Neural progenitor cell (in vitro differentiated cells): Measurements from ENCODE around the gene BOLA3. TPM values are rescaled to one million over a fixed set of nuclear protein-coding genes. Genes with fewer than 3 reads are reported as not detected.
A peak's percentile ranks its signal among the peaks of the same experiment; 100 is the strongest.

ENCODE experiments used
- DNase-seq: peaks from one replicate; pipeline ENCODE4 v3.0.0-alpha.2; 2016; ENCODE audit warnings: low spot score
- H2AFZ ChIP-seq: fragments of 200-600 bp; sonication (generic); replicated peaks from 2 replicates; pipeline ENCODE4 v1.6.1; 2016; ENCODE audit warnings: antibody characterized with exemption
- H3F3A ChIP-seq: fragments of 200-600 bp; sonication (generic); 2 replicates; pipeline ENCODE4 v1.6.1; 2016; ENCODE audit warnings: antibody characterized with exemption, low read depth
- H3K27ac ChIP-seq: fragments of 200-600 bp; sonication (generic); 2 replicates; pipeline ENCODE4 v1.5.1; 2016; ENCODE audit warnings: mild to moderate bottlenecking
- H3K27me3 ChIP-seq: fragments of 200-600 bp; sonication (generic); 2 replicates; pipeline ENCODE4 v1.6.1; 2016; ENCODE audit warnings: mild to moderate bottlenecking, moderate library complexity
- H3K36me3 ChIP-seq: fragments of 200-600 bp; sonication (generic); 2 replicates; pipeline ENCODE4 v1.5.1; 2016
- H3K4me1 ChIP-seq: fragments of 200-600 bp; sonication (generic); 2 replicates; pipeline ENCODE4 v1.6.1; 2016; ENCODE audit warnings: mixed run types
- H3K4me2 ChIP-seq: fragments of 200-600 bp; sonication (generic); 2 replicates; pipeline ENCODE4 v1.6.1; 2016
- H3K4me3 ChIP-seq: fragments of 200-600 bp; sonication (generic); 2 replicates; pipeline ENCODE4 v1.5.1; 2016
- H3K79me2 ChIP-seq: fragments of 200-600 bp; sonication (generic); 2 replicates; pipeline ENCODE4 v1.6.1; 2016; ENCODE audit warnings: low read depth
- H3K9ac ChIP-seq: fragments of 200-600 bp; sonication (generic); 2 replicates; pipeline ENCODE4 v1.6.1; 2016
- H3K9me3 ChIP-seq: fragments of 200-600 bp; sonication (generic); 2 replicates; pipeline ENCODE4 v1.5.1; 2016; ENCODE audit warnings: low read depth
- H4K20me1 ChIP-seq: fragments of 200-600 bp; sonication (generic); 2 replicates; pipeline ENCODE4 v1.6.1; 2016; ENCODE audit warnings: low read depth
- H3K27ac Mint-ChIP-seq: 3 replicates; pipeline ENCODE4 v1.8.0; 2021; ENCODE audit warnings: mixed read lengths
- H3K27me3 Mint-ChIP-seq: 2 replicates; pipeline ENCODE4 v1.8.0; 2022; ENCODE audit warnings: low read depth, mild to moderate bottlenecking, inconsistent platforms, moderate library complexity, mixed read lengths; ENCODE audit not compliant: insufficient read depth
- H3K36me3 Mint-ChIP-seq: 3 replicates; pipeline ENCODE4 v1.8.0; 2021; ENCODE audit warnings: mixed read lengths
- H3K4me1 Mint-ChIP-seq: 3 replicates; pipeline ENCODE4 v1.8.0; 2021; ENCODE audit warnings: mixed read lengths
- H3K4me3 Mint-ChIP-seq: 3 replicates; pipeline ENCODE4 v1.8.0; 2021; ENCODE audit warnings: mild to moderate bottlenecking, moderate library complexity, mixed read lengths
- H3K9me3 Mint-ChIP-seq: 3 replicates; pipeline ENCODE4 v1.8.0; 2020; ENCODE audit warnings: mixed read lengths
- EZH2 ChIP-seq: fragments of 200-600 bp; sonication (generic); IDR thresholded peaks from 2 replicates; pipeline ENCODE4 v1.6.1; 2017; ENCODE audit warnings: antibody characterized with exemption, mild to moderate bottlenecking, moderate library complexity
- EZH2phosphoT487 ChIP-seq: fragments of 200-600 bp; sonication (generic); IDR thresholded peaks from 2 replicates; pipeline ENCODE4 v1.6.1; 2017; ENCODE audit warnings: antibody characterized with exemption
- total RNA-seq: library from RNA; depleted of rRNA; stranded (reverse); fragments of >200 nt; gene quantifications from 2 replicates; pipeline ENCODE4 v1.2.3, GENCODE V29; 2015; ENCODE audit warnings: low replicate concordance
- TF ChIP-seq, protein P1 (sequence below): fragments of 200-600 bp; sonication (generic); IDR thresholded peaks from 2 replicates; pipeline ENCODE4 v1.5.1; 2017; ENCODE audit warnings: antibody characterized with exemption, mild to moderate bottlenecking

BOLA3 gene
- total RNA-seq, 1 donor from 2014 or later: 76.5 TPM

DNA sequence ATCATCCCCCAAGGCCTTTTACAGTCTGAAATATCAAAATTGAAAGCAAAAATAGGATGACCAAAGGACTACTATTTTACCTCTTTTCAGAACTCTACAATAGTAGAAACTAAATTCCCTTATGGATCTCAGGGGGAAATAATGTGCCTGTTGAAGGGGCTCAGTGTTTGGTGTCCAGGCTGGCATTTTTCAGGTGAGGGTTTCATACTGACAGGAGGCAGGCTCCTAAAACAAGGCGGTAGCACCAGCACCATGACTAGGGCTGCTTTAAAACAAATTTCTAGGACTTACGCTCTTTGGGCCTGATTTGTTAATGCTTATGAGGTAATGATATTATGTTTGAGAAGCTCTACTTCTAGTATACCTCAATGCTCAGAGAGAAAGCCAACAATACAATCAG, 5.2 kb upstream of the BOLA3 start:
- H3K4me1 ChIP-seq: peaks cover 4% of the 10 kb centered on the region
- no peaks in the 10 kb centered on the region for H3K27me3 ChIP-seq
- H3K9me3 ChIP-seq: no peaks in the 10 kb centered on the region
- H4K20me1 ChIP-seq: peaks cover 11% of the 10 kb centered on the region
- H3K9me3 Mint-ChIP-seq: no peaks in the 10 kb centered on the region
- H3K27ac ChIP-seq: no peak overlapping the region
- H3K27ac Mint-ChIP-seq: no peak overlapping the region
- peaks cover 49% of the 10 kb centered on the region for H3F3A ChIP-seq
- H2AFZ ChIP-seq: no peak overlapping the region
- H3K36me3 ChIP-seq: peaks cover 17% of the 10 kb centered on the region
- no peaks in the 10 kb centered on the region for H3K27me3 Mint-ChIP-seq
- H3K4me3 ChIP-seq: no peak overlapping the region
- no peaks in the 10 kb centered on the region for H3K4me1 Mint-ChIP-seq
- H3K4me2 ChIP-seq: no peak overlapping the region
- no peaks in the 10 kb centered on the region for H3K79me2 ChIP-seq
- H3K9ac ChIP-seq: no peak overlapping the region
- TF ChIP-seq EZH2: no peak
- TF ChIP-seq EZH2phosphoT487: no peak
- H3K36me3 Mint-ChIP-seq: peaks cover 11% of the 10 kb centered on the region
- no peak overlapping the region for H3K4me3 Mint-ChIP-seq
- DNase-seq: no peak

DNA sequence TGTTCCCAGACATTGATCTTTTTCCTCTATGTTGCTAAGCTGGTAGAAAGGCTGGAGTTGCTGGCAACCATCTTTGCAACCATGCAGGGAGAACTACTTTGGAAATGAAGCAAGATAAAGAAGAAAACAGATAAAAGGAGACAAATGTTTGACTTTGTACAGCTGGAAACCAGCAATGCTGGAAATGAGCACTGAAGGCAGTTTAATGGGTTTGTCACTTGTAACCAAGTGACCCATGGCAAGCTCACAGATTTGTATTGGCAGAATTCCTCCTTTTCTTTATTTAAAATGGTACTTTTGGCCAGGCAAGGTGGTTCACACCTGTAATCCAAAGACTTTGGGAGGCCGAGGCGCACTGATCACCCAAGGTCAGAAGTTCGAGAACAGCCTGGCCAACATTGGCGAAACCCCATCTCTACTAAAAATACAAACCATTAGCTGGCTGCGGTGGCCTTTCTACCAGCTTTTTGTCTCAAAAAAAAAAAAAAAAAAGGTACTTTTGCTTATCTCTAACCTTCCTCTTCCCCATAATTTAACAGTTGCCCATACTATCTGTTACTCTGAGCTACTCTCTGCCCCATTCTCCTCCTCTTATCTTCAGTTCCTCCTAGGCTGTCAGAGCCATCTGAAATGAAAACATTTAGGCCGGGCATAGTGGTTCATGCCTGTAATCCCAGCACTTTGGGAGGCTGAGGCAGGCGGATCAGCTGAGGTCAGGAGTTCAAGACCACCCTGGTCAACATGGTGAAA, 2.0 kb upstream of the BOLA3 start:
- Histone ChIP-seq H3K4me3 (no peak overlapping the region), H2AFZ (no peak overlapping the region), H3K4me1 (peaks cover 8% of the 10 kb centered on the region), H3K27ac (no peak overlapping the region), H3F3A (peaks cover 49% of the 10 kb centered on the region), H3K79me2 (peaks cover 11% of the 10 kb centered on the region), H3K36me3 (no peaks in the 10 kb centered on the region), H3K27me3 (no peaks in the 10 kb centered on the region), H3K9ac (no peak overlapping the region), H4K20me1 (peaks cover 3% of the 10 kb centered on the region), H3K9me3 (no peaks in the 10 kb centered on the region), H3K4me2 (no peak overlapping the region)
- Mint-ChIP-seq H3K27me3 (no peaks in the 10 kb centered on the region), H3K4me3 (peak overlapping the region; percentile 49), H3K4me1 (peaks cover 3% of the 10 kb centered on the region), H3K36me3 (peaks cover 3% of the 10 kb centered on the region), H3K27ac (no peak overlapping the region), H3K9me3 (no peaks in the 10 kb centered on the region)
- TF ChIP-seq EZH2: no peak
- TF ChIP-seq, protein P1, sequence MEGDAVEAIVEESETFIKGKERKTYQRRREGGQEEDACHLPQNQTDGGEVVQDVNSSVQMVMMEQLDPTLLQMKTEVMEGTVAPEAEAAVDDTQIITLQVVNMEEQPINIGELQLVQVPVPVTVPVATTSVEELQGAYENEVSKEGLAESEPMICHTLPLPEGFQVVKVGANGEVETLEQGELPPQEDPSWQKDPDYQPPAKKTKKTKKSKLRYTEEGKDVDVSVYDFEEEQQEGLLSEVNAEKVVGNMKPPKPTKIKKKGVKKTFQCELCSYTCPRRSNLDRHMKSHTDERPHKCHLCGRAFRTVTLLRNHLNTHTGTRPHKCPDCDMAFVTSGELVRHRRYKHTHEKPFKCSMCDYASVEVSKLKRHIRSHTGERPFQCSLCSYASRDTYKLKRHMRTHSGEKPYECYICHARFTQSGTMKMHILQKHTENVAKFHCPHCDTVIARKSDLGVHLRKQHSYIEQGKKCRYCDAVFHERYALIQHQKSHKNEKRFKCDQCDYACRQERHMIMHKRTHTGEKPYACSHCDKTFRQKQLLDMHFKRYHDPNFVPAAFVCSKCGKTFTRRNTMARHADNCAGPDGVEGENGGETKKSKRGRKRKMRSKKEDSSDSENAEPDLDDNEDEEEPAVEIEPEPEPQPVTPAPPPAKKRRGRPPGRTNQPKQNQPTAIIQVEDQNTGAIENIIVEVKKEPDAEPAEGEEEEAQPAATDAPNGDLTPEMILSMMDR: no peak
- no peak for DNase-seq

DNA sequence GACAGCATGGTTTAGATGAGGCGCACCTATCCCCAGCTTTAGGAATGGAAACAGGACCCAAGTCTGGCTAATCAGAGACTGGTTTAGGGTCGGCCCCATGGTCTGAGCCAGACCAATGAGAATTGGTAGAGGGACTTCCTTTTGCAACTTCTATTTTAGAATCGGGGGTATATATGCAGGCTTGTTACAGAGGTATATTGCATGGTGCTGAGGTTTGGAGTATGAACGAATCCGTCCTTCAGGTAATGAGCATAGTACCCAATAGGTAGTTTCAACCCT, 1.5 kb upstream of the BOLA3 start:
- Histone ChIP-seq H3K27ac (no peak overlapping the region), H3K9me3 (no peaks in the 10 kb centered on the region), H4K20me1 (peaks cover 3% of the 10 kb centered on the region), H3K4me1 (peaks cover 8% of the 10 kb centered on the region), H3F3A (peaks cover 49% of the 10 kb centered on the region), H3K27me3 (no peaks in the 10 kb centered on the region), H3K36me3 (no peaks in the 10 kb centered on the region), H3K79me2 (peaks cover 11% of the 10 kb centered on the region), H3K4me2 (peak overlapping the region; percentile 94), H3K4me3 (no peak overlapping the region), H3K9ac (no peak overlapping the region), H2AFZ (no peak overlapping the region)
- Mint-ChIP-seq H3K9me3 (no peaks in the 10 kb centered on the region), H3K36me3 (peaks cover 3% of the 10 kb centered on the region), H3K27me3 (no peaks in the 10 kb centered on the region), H3K27ac (no peak overlapping the region), H3K4me1 (peaks cover 3% of the 10 kb centered on the region), H3K4me3 (no peak overlapping the region)
- TF ChIP-seq EZH2 (no peak), EZH2phosphoT487 (no peak)
- TF ChIP-seq, protein P1: no peak
- no peak for DNase-seq

DNA sequence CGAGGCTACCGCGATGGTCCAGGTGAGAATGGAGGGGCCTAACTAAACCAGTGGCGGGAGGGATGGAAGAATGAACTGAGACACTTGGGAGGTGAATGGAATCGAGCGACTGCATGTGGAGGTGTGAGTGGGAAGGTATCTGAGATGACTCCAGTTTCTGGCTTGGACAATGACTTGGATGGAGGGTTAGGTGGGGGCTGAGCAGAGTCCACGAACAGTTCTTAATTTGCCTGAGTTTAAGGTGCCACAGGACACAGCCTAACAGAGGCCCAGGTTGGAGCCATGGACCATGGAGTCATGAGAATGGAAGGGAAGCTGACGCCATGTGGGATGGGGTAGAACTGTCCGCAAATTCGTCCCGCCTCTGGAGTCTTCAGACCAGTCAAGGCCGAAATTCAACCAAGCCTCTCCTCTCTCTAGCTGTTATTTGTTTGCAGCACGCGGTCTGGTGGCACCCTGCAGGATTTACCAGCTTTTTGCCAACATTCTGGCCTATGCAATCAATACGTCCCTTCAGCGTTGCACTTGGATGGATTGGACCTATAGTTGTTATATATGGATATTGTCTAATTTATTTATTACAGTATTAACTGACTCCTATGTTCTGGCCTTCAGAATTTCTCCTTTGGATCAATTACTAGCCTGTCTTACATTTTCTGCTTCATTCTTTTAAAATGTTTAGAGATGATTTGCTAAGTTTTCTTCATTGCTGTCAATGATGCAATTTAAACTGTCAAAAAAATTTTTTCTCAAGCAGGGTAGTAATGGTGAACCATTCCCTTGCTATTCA, 940 bp upstream of the BOLA3 start:
- H4K20me1 ChIP-seq: peaks cover 3% of the 10 kb centered on the region
- peak overlapping the region; percentile 68 for H3K4me3 ChIP-seq
- Mint-ChIP-seq H3K27me3 (no peaks in the 10 kb centered on the region), H3K36me3 (peaks cover 2% of the 10 kb centered on the region), H3K4me3 (no peak overlapping the region), H3K9me3 (no peaks in the 10 kb centered on the region), H3K4me1 (peaks cover 3% of the 10 kb centered on the region), H3K27ac (no peak overlapping the region)
- H3K4me1 ChIP-seq: peaks cover 8% of the 10 kb centered on the region
- DNase-seq: no peak
- TF ChIP-seq EZH2phosphoT487: no peak
- TF ChIP-seq, protein P1: no peak
- no peak for TF ChIP-seq EZH2
- no peaks in the 10 kb centered on the region for H3K36me3 ChIP-seq
- H3K27ac ChIP-seq: no peak overlapping the region
- H3K4me2 ChIP-seq: peak overlapping the region; percentile 94
- H3K27me3 ChIP-seq: no peaks in the 10 kb centered on the region
- H3K9ac ChIP-seq: peak overlapping the region; percentile 49
- peaks cover 48% of the 10 kb centered on the region for H3F3A ChIP-seq
- no peaks in the 10 kb centered on the region for H3K9me3 ChIP-seq
- peaks cover 11% of the 10 kb centered on the region for H3K79me2 ChIP-seq
- peak overlapping the region; percentile 99 for H2AFZ ChIP-seq
